GM19324 (cell line): Measurements from ENCODE around the gene S100Z.
"Not testable (repeated sequence)": the region's sequence is repeated elsewhere in the genome, so short reads cannot be mapped to it uniquely, and the experiment has no call there.

Source experiments
- ATAC-seq: cut with Tn5 transposase; IDR thresholded peaks from one replicate; pipeline ENCODE4 v1.9.1; 2021; ENCODE audit warnings: mild to moderate bottlenecking, moderate library complexity; ENCODE audit not compliant: unreplicated experiment, low FRiP score

Gene S100Z

DNA sequence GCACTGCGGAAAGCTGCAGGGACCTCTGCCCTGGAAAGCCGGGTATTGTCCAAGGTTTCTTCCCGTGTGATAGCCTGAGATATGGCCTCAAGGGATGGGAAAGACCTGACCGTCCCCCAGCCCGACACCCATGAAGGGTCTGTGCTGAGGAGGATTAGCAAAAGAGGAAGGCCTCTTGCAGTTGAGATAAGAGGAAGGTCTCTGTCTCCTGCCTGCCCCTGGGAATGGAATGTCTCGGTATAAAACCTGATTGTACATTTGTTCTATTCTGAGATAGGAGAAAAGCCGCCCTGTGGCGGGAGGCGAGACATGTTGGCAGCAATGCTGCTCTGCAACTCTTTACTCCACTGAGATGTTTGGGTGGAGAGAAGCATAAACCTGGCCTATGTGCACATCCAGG lies 95.4 kb downstream of the S100Z start:
- ATAC-seq, result not testable (repeated sequence)

DNA sequence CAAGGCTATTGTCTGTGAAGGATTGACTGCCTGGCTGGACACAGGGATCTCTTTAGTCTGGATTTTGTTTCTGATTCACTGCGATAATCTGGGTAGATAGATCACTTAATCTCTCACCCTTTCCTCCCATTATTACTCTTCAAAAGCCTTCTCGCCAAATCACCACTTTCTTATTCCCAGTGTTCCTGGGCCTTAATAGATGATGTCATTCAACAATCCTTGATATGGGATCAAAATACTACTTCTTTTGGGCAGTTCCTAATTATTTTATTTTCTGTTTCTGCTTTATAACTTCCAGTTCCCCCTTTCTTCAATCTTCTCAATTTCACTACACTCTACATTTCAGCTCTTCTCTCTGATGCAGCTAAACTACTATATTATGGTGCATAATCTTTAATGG lies 96.3 kb downstream of the S100Z start:
- no peak for ATAC-seq

GRCh38 chr5:76947082-76947503 lies 97.3 kb downstream of the S100Z start:
- no peak for ATAC-seq

GRCh38 chr5:76952795-76953536 lies 103.2 kb downstream of the S100Z start, which contains the start of gene CRHBP:
Gene CRHBP (plus strand): TSS chr5:76953045. CDS start chr5:76953135, 90 bp downstream.
- no peak for ATAC-seq

GRCh38 chr5:76953551-76954382 lies 104.0 kb downstream of the S100Z start:
- no peak for ATAC-seq

- ATAC-seq, result no peak
Measured at GRCh38 chr5:76954383-76954763, 104.6 kb downstream of the S100Z start.

- no peak for ATAC-seq
Measured at GRCh38 chr5:76956033-76956432, 106.2 kb downstream of the S100Z start.

- no peak for ATAC-seq
Measured at GRCh38 chr5:76958991-76959767, 109.4 kb downstream of the S100Z start.

DNA sequence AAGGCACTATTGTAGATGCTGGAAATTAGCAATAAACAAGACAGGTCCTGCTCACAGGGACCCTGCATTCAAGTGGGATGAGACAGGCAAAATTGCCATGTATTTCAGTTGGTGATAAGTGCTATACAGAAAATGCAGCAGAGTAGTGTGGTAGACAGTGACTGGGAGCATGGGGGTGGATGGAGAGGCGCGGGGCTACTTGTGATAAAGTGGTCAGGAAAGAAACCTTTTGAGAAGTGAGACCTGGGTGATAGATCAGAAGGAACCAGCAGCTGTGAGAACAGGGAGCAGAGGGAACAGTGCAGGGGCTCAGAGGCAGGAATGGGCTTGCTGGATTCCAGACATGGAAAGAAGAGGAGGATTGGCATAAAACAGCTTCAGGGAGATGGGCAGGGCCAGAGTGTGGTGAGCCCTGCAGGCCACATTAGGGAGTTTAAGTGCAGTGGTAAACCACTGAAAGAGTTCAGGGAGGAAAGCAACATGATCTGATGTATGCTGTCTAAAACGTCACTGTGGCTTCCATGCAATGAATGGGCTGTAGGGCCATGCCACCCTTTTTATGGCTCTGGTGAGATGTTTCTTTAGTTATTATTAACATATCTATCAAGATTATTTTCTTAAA lies 110.3 kb downstream of the S100Z start:
- ATAC-seq, result no peak

DNA sequence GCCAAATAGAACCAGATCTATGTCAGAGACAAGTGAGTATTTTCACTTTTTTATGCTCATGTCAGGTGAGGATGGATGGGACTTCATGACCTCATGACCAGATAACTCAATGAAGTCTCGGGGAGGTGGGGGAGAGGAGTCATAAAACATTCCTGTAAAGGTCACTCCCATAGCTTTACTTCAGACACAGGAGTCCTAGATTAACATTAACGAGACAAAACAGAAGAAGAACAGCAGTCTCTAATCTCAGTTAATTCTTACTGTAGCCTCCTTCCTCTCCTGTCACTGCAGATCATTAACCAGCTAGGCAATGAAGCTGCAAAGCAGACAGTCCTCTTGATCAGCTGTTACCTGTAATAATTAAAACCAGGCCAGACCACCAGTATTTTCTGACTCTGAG lies 114.2 kb downstream of the S100Z start:
- ATAC-seq, result no peak
